Choroid plexus epithelial cell (primary cell): ENCODE results near the gene ATXN1.
A peak's percentile ranks its signal among the peaks of the same experiment; 100 is the strongest.

Experiments
- DNase-seq: peaks from one replicate; pipeline ENCODE4 v3.0.0-alpha.2; 2010; ENCODE audit warnings: low read depth
- H3K4me3 ChIP-seq: 2 replicates; pipeline ENCODE4 v1.5.1; 2011; ENCODE audit warnings: low read depth, mild to moderate bottlenecking, control low read depth, low read length, moderate library complexity
- CTCF ChIP-seq: conservative IDR thresholded peaks from 2 replicates; pipeline ENCODE4 v1.5.1; 2011; ENCODE audit warnings: low read depth, mild to moderate bottlenecking, control low read depth, inconsistent platforms, low read length, moderate library complexity

ATXN1 gene

GRCh38 chr6:16804546-16805242 is 43.4 kb upstream of the ATXN1 start:
- no peak overlapping the region for H3K4me3 ChIP-seq
- TF ChIP-seq CTCF, result no peak
- DNase-seq, result no peak

DNA sequence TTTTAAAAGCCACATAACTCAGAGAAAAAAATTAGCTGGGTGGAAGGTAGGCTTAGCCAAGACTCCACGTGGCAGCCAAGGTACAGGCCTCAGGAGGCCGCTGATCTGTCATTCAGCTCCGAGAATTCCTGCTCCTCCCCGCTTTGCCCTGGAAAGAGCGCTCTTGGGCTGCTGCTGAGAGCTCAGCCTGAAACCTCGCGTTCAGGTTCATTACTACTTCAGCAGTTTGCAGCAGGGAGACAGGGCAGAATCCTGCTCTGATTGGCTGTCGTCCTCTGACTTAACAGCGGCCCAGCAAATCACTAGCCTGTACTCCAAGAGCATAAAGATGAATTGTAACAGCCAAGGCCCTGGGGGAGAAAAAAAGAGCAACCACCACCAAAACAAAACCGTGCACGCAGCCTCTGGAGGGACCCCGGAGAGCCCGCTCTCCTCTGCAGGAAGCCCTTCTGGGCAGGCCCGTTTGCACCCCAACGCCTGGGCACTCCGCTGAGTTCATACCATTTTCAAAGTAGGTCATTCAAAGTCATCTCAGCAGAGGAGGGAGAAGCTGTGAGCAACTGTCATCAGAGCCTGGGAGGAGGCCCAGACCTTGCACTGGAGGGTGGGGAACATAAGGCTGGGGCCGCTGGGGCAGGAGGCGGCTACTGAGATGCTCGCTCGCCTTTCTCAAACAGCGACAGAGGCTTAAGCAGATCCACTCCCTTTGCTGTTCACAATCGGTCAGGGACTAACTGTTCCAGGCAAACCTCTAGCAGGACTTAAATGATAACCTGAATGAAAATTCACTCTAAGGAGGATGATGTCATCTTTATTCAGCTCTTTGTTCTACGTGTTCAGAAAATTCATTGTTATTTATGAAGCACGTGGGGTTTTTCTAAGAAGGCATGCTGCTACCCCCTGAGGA is 42.3 kb upstream of the ATXN1 start:
- peak overlapping the region; percentile 46 for H3K4me3 ChIP-seq
- TF ChIP-seq CTCF, result peak; percentile 14
- DNase-seq, result peak; percentile 95

- TF ChIP-seq CTCF, result no peak
- peak; percentile 17 for DNase-seq
- no peak overlapping the region for H3K4me3 ChIP-seq
Measured at GRCh38 chr6:16802071-16802470, 40.8 kb upstream of the ATXN1 start.

DNA sequence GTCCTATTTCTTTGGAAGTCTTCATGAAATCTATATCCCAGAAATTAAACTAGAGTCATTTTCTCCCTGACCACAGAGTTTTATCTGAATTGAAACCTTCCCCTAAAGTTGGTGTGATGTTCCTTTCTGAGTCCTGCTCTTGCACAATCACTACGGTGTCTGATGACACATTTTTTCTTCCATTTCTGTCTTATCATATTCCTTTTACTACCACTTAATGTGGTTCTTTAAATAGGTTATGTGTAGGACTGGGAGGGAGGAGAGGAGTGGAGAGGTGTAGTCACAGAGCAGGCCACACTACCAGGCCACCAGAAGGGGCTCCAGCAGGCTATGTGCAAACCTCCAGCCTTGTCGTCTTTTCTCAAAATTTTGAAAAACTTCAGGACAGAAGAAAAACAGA is 39.7 kb upstream of the ATXN1 start:
- no peak overlapping the region for H3K4me3 ChIP-seq
- DNase-seq, result peak; percentile 55
- peak; percentile 10 for TF ChIP-seq CTCF

- no peak for DNase-seq
- H3K4me3 ChIP-seq, result no peak overlapping the region
- no peak for TF ChIP-seq CTCF
Measured at GRCh38 chr6:16800341-16800740, 39.1 kb upstream of the ATXN1 start.

DNA sequence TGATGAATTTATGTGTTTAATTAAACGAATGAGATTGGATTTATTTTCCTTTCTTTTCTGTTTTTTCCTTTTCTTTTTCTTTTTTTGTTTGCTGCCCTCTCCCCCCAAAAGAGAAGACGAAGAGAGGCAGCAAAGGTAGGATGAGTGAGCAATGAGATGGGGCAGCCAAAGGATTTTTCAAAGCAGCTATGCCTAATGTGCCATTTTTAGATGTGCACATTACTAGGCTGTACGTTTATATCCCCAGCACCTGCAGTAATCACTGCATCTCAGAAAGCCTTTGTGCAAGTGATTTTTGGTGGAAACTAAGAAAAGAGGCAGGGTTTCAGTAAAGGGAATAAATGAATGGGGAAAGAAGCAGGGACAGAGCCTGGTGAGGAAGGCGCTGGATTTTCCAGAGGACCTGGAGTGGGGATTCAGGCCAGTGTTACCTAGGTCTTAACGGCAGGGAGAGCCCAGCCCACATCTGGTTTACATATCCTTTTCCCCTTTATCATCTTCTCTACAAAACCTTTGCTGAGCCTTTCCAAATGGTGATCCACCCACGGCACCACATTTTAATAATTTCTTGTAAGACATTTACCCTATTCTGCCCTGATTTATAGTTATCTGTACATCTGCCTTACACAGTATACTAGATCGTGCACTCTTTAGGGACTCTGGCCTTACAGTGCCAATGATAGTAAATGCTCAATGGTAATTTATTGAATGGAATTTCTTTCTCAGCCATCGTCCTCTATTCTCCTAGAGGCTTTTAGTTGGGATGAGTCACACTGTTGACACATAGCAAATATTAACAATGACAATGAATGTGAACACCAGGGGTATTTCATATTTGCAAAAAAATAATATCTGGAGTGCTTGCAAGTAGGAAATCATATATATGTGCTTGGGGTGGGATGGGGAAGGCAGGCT is 38.3 kb upstream of the ATXN1 start:
- peak; percentile 24 for DNase-seq
- no peak for TF ChIP-seq CTCF
- no peak overlapping the region for H3K4me3 ChIP-seq
